Lung (tissue), 12 donors: ENCODE measurements around the gene CEP350. TPM values are rescaled to one million over a fixed set of nuclear protein-coding genes. Genes with fewer than 3 reads are reported as not detected.

Source experiments
- ATAC-seq: fragments of 200-7000 bp; cut with Tn5 transposase; one replicate; pipeline ENCODE4 v1.9.1; 2020; ENCODE audit warnings: moderate number of reproducible peaks; ENCODE audit not compliant: insufficient read depth, low FRiP score
- DNase-seq, 3 donors: peaks; one replicate each; pipeline ENCODE4 v3.0.0-alpha.2; 2013 to 2017
- H3K27ac ChIP-seq, 2 donors: one replicate each; pipeline ENCODE4 v1.5.1; 2013; ENCODE audit warnings: mild to moderate bottlenecking in 2 of 2, moderate library complexity in 2 of 2, control low read depth in 1 of 2, inconsistent platforms in 1 of 2, low read depth in 1 of 2, low read length in 1 of 2
- H3K27me3 ChIP-seq, 3 donors: one replicate each; pipeline ENCODE4 v1.5.1; 2013; ENCODE audit warnings: low read length in 2 of 3; ENCODE audit not compliant: control insufficient read depth in 3 of 3, insufficient read depth in 3 of 3
- H3K36me3 ChIP-seq, 4 donors: one replicate each; pipeline ENCODE4 v1.5.1; 2013; ENCODE audit warnings: low read length in 4 of 4, mild to moderate bottlenecking in 1 of 4, moderate library complexity in 1 of 4; ENCODE audit not compliant: control insufficient read depth in 4 of 4, insufficient read depth in 4 of 4
- H3K4me1 ChIP-seq, 5 donors: one replicate each; pipeline ENCODE4 v1.5.1; 2013; ENCODE audit warnings: low read length in 5 of 5, mild to moderate bottlenecking in 2 of 5, moderate library complexity in 1 of 5; ENCODE audit not compliant: control insufficient read depth in 5 of 5, insufficient read depth in 5 of 5
- H3K4me3 ChIP-seq: one replicate; pipeline ENCODE4 v1.5.1; 2013; ENCODE audit warnings: mild to moderate bottlenecking, control low read depth, moderate library complexity
- H3K9ac ChIP-seq, 2 donors: one replicate each; pipeline ENCODE4 v1.5.1; 2013; ENCODE audit warnings: low read length in 2 of 2, control low read depth in 1 of 2; ENCODE audit not compliant: insufficient read depth in 1 of 2
- H3K9me3 ChIP-seq, 4 donors: one replicate each; pipeline ENCODE4 v1.5.1; 2013; ENCODE audit warnings: low read length in 3 of 4, mild to moderate bottlenecking in 1 of 4, moderate library complexity in 1 of 4; ENCODE audit not compliant: control insufficient read depth in 4 of 4, insufficient read depth in 3 of 4
- CTCF ChIP-seq: IDR thresholded peaks from 2 replicates; pipeline ENCODE4 v1.5.1; 2012; ENCODE audit warnings: mild to moderate bottlenecking; ENCODE audit errors: control extremely low read depth, extremely low read depth
- WGBS, 2 donors: extraction: QIAGEN DNeasy Blood & Tissue Kit; methylation state at CpG; one replicate each; pipeline ENCODE4 v1.1.7; 2013; 5-methylcytosine and 5-hydroxymethylcytosine counted together
- polyA plus RNA-seq, 2 donors: library from polyadenylated mRNA; stranded (reverse); fragments of 200-250 nt; gene quantifications; one replicate each; pipeline ENCODE4 v1.2.1, GENCODE V29; 2013
- total RNA-seq, 2 donors: library from RNA; depleted of rRNA in 1 of 2; stranded (reverse); fragments of >200 nt in 1 of 2; gene quantifications; one replicate each; pipeline ENCODE4 v1.2.1, GENCODE V29; 2014 to 2021
- donor health status: control.
- donor health status: control.
- donor health status: Bipolar disorder and iron deficiency.
- donor health status: healthy.
- donor health status: DM: yes; HTN: yes; CAD: no.

The CEP350 gene
- total and polyA plus RNA-seq, 4 donors: 4.3 to 89.8 (median 23.0) TPM

GRCh38 chr1:179950651-179951050 is 4.0 kb upstream of the CEP350 start:
- no peaks in the 10 kb centered on the region for H3K9me3 ChIP-seq
- no peak overlapping the region for H3K27ac ChIP-seq
- WGBS, 2 donors: 71 to 74% methylated on average over 7 of the region's 7 CpGs
- DNase-seq (no peak), ATAC-seq (no peak)
- TF ChIP-seq CTCF: no peak
- H3K9ac ChIP-seq: no peak overlapping the region
- H3K4me3 ChIP-seq: no peak overlapping the region
- H3K36me3 ChIP-seq: peaks cover 0 to 6% (median 0%) of the 10 kb centered on the region in 4 donors
- H3K4me1 ChIP-seq: peaks cover 0 to 5% (median 3%) of the 10 kb centered on the region in 5 donors
- no peaks in the 10 kb centered on the region for H3K27me3 ChIP-seq

- H3K9me3 ChIP-seq: no peaks in the 10 kb centered on the region
- no peaks in the 10 kb centered on the region for H3K27me3 ChIP-seq
- H3K9ac ChIP-seq: no peak overlapping the region
- H3K4me1 ChIP-seq: peaks cover 0 to 12% (median 5%) of the 10 kb centered on the region in 5 donors
- no peak for TF ChIP-seq CTCF
- DNase-seq: no peak
- H3K27ac ChIP-seq: no peak overlapping the region
- peaks cover 0 to 6% (median 0%) of the 10 kb centered on the region in 4 donors for H3K36me3 ChIP-seq
- ATAC-seq: no peak
- WGBS, 2 donors: 67 to 85% methylated on average over 10 of the region's 10 CpGs
- H3K4me3 ChIP-seq: no peak overlapping the region
Measured at GRCh38 chr1:179951383-179952144, 3.0 kb upstream of the CEP350 start.

GRCh38 chr1:179952186-179952585 is 2.4 kb upstream of the CEP350 start:
- DNase-seq: no peak

More at GRCh38 chr1:179952186-179952585, 2.4 kb upstream of the CEP350 start:
- Histone ChIP-seq H3K4me3 (no peak overlapping the region), H3K27ac (no peak overlapping the region), H3K9ac (no peak overlapping the region), H3K4me1 (peaks cover 0 to 18% (median 5%) of the 10 kb centered on the region in 5 donors), H3K9me3 (no peaks in the 10 kb centered on the region), H3K36me3 (peaks cover 0 to 6% (median 0%) of the 10 kb centered on the region in 4 donors), H3K27me3 (no peaks in the 10 kb centered on the region)
- no peak for TF ChIP-seq CTCF
- ATAC-seq: no peak
- WGBS, 2 donors: 51 to 77% methylated on average over 4 of the region's 4 CpGs
